Measurements from ENCODE around the gene DCLK2.

DNA sequence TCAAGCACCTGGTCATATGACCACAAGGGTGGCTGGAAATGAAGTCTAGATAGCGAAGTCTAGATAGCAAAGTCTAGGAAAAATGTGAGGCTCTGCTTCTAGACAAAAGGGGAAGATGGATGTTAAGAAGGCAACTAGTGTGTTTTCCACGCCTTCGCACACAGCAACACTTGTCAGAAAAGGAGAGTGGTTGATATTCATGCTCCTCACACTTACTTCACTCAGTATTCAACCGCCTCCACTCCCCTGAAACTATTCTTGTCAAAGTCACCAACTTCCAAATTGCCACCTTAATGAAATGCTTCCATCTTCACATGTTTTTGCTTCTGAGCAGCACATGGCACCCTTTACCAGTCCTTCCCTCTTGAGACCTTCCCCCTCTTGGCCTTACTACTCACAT, 27.7 kb upstream of the DCLK2 start:
- TF ChIP-seq MAX (IDR thresholded peaks at IDR 0.05; ENCODE audit: low read depth, low read length) (no peak), POLR2A (IDR thresholded peaks at IDR 0.05; ENCODE audit: extremely low read depth, insufficient read length) (no peak)
- TF ChIP-seq, protein P1, sequence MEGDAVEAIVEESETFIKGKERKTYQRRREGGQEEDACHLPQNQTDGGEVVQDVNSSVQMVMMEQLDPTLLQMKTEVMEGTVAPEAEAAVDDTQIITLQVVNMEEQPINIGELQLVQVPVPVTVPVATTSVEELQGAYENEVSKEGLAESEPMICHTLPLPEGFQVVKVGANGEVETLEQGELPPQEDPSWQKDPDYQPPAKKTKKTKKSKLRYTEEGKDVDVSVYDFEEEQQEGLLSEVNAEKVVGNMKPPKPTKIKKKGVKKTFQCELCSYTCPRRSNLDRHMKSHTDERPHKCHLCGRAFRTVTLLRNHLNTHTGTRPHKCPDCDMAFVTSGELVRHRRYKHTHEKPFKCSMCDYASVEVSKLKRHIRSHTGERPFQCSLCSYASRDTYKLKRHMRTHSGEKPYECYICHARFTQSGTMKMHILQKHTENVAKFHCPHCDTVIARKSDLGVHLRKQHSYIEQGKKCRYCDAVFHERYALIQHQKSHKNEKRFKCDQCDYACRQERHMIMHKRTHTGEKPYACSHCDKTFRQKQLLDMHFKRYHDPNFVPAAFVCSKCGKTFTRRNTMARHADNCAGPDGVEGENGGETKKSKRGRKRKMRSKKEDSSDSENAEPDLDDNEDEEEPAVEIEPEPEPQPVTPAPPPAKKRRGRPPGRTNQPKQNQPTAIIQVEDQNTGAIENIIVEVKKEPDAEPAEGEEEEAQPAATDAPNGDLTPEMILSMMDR (IDR thresholded peaks at IDR 0.05; ENCODE audit: low read depth, low read length): no peak
